HG02970 (cell line): ENCODE measurements around the gene NFASC.

Source experiments
- ATAC-seq: cut with Tn5 transposase; IDR thresholded peaks from one replicate; pipeline ENCODE4 v1.9.1; 2021; ENCODE audit warnings: mild to moderate bottlenecking, moderate library complexity, moderate number of reproducible peaks; ENCODE audit not compliant: unreplicated experiment, low FRiP score

Gene NFASC

GRCh38 chr1:204975568-204976235, 105.0 kb downstream of the NFASC start:
- no peak for ATAC-seq

GRCh38 chr1:204976646-204977045, 106.0 kb downstream of the NFASC start:
- ATAC-seq = no peak

DNA sequence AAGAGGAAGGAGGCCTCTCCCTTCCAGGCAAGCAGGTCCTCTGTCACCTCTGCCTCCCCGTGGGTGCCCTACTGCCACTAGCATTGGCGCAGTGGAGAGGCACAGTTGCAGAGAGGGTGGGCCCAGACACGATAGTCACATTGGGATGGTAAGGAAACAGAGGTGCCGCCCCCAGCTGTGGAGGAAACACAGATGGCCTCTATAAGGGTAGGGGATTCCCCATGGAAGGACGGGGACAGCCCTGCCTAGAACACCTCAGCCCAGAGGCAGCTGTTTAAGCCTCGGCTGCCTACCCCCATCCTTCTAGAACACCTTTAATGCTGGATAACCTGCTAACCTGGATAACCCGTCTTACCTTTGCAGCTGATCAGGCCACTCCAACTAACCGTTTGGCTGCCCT, 106.7 kb downstream of the NFASC start:
- ATAC-seq = no peak

DNA sequence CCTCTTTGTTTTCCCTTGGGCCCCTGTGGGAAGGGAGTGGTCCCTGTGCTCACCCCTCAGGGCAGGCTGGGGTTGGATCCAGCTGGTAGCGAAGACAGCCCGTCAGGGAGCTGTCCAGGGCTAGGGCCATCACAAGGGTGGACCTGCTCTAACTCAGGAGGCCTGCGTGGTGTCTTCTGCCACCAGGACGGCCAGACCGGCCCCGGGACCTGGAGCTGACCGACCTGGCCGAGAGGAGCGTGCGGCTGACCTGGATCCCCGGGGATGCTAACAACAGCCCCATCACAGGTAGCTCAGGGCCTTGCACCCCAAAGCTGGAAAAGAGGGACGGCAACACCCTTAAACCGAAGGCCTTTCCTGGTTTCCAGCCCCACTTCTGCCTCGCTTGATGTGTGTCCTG, 108.1 kb downstream of the NFASC start:
- no peak for ATAC-seq

DNA sequence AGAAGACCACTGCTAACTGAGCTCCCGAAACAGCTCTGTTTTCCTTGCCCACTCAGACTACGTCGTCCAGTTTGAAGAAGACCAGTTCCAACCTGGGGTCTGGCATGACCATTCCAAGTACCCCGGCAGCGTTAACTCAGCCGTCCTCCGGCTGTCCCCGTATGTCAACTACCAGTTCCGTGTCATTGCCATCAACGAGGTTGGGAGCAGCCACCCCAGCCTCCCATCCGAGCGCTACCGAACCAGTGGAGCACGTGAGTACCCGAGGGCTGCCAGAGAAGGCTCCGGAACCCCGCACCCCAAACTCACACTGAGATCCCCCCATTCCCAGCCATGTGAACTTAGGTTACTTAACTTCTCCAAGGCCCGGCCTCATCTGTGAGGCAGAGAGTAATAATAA, 108.6 kb downstream of the NFASC start:
- ATAC-seq = no peak

DNA sequence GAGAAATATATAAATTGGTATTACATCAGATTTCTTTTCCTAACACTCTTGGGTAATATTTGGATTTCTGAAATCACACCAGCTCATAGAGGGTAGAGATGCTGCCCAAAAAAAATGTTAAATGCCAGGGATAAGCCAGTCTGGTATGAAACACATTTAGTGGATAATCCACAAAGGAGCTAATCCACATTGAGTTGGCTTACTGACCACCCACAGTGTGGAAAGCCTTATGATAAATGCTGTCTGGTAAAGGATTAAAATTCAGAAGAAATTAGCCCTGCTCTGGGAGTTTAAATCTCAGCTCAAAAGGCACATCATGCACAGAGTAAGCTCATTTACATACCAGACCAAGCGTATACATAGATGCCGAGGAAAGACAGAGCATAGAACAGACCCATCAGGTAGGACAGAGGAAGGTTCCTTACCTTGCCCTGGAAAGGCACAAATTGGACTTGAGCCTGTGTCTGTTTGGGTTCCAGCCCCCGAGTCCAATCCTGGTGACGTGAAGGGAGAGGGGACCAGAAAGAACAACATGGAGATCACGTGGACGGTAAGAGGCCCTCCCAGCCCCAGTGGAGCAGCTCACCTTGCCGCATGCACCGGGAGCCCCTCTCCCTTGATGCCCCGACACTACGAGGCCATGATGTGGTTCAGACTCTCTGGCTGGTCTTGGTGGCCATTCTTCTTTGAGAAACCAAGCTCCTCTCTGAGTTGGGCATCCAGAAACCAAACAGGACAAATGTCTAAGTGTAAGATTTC, 109.4 kb downstream of the NFASC start:
- no peak for ATAC-seq

- no peak for ATAC-seq
Measured at GRCh38 chr1:204980840-204981405, 110.3 kb downstream of the NFASC start.

GRCh38 chr1:204983136-204983535, 112.5 kb downstream of the NFASC start:
- no peak for ATAC-seq

- ATAC-seq = no peak
Measured at GRCh38 chr1:204983881-204984280, 113.2 kb downstream of the NFASC start.

- no peak for ATAC-seq
Measured at GRCh38 chr1:204984499-204984898, 113.8 kb downstream of the NFASC start.

- no peak for ATAC-seq
Measured at GRCh38 chr1:204986181-204986580, 115.5 kb downstream of the NFASC start.

- ATAC-seq = no peak
Measured at GRCh38 chr1:204987689-204988088, 117.0 kb downstream of the NFASC start.

GRCh38 chr1:204988196-204988595, 117.5 kb downstream of the NFASC start:
- ATAC-seq = no peak

DNA sequence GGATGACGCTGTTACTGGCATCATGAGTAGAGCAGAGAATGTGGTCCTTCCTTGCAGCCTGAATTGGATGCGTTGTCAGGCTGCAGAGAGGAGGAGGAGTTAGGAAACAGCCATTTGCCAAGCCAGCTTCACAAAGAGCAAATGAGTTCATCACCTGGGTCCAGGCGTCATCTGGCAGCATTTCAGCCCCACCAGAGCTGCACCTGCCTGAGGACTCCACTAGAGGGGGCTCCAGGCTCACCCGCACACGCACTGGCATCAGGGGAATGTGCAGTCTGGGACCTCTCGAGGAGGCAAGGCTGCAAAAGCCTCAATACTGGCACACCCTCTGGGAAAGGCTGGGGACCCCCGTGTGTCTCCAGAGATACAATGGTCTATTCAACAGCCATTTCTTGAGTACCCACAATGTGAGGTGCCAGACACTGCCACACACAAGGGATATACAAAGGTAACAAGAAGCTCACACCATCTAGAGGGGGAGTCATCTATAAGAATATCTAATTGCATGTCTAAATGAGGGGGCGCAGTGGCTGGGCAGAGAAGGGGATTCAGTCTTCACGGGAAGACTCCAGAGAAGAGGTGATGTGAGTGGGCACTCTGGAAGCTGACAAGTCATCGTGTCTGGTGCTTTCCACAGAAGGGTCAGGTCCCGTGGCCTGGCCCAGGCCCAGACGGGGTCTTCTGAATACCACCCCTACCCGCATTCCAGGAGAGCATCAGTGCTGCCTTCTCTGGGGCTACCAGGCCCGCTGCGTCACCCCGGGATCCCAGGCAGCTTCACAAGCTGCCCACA, 118.8 kb downstream of the NFASC start:
- no peak for ATAC-seq

GRCh38 chr1:204990059-204990664, 119.5 kb downstream of the NFASC start:
- ATAC-seq = no peak

- ATAC-seq = no peak
Measured at GRCh38 chr1:204990721-204991341, 120.2 kb downstream of the NFASC start.

DNA sequence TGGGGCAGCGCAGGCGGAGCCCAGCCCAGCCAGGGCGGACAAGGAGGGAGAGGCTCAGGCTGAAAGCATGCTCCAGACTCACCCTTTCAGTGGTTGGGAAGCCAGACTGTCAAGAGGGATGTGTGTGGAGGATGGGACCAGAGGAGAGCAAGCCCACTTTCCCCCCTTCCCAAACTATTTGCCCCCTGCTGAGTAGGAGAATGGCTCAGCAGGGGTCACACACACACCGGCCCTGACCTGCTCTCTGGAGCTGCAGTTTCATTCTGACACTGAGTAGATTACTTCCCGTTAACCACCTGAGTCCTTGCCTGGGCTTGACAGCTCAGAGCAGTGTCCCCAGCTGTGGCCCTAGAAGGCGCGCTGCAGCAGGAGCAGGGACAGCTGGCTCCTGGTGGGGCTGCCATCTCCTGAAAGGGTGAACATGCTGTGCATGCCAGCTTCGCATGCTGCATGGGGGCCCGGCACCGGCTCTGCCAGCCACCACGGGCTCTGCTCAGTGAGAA, 120.7 kb downstream of the NFASC start:
- no peak for ATAC-seq

DNA sequence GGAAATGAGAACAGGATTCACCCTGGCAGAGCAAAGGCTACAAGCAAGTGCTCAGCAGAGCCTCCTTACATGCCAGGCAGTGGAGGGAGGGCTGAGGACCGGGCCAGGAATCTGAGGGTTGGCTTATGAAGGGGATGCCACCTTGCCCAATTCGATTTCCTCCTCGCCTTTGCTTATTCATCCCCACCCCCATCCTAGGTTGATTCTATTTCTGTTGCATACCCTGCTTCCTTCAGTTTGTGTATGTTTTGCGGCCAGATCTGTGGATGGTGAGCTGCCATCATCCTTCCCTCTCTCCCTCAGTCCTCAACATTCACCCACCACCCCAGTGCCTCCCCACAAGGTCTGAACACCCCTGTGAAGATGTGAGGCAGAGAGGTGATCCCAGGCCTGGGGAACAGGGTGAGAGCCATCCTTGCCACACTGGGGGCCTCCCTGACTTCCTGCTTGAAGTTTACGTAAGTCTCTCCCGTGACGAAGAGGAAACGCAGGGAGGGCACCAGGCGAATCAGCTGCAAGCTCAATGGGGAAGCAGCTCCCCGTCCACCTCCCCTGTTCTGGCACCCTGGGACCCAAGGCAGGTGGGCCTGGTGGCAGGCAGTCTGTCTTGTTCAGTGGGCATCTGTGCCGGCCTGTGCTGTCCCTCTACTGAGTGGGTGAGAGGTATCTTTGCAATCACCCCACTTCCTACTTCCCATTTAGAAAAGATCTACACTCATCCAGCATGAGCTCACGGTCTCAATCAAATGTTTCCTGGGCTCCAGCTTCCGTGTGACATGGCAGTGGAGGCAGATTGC, 121.7 kb downstream of the NFASC start:
- ATAC-seq = no peak

DNA sequence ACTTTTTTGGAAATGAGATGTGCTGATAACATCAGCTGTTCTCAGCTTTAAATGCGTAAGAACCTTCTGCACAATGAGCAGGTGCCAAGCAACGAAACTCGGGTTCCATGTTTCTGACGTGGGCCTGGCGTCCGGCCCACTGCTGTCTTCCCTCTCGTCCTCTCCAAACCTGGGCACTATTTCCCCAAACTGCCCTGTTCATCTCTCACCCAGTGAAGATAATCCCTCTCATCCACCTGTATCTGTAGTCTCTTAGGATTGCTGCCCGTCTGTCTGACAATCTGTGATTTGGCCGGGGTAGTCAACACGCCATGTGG, 122.3 kb downstream of the NFASC start:
- no peak for ATAC-seq
